Peyer's patch (tissue), 4 donors: ENCODE measurements around the gene CCR2.

Experiments
- POLR2A ChIP-seq, 2 donors: fragments of 450-650 bp; IDR thresholded peaks; one replicate each; pipeline ENCODE4 v1.5.1; 2017; ENCODE audit warnings: antibody characterized with exemption in 2 of 2, mild to moderate bottlenecking in 2 of 2, moderate library complexity in 2 of 2
- TF ChIP-seq, protein P1 (sequence below), 6 experiments: fragments of 450-650 bp in 4 of 6; fragments of 200-600 bp in 2 of 6; sonication (generic) in 1 of 6; IDR thresholded peaks; one replicate each; pipeline ENCODE4 v1.5.1; 2017 to 2019; ENCODE audit warnings: antibody characterized with exemption in 6 of 6, mild to moderate bottlenecking in 3 of 6, moderate library complexity in 1 of 6

DNA sequence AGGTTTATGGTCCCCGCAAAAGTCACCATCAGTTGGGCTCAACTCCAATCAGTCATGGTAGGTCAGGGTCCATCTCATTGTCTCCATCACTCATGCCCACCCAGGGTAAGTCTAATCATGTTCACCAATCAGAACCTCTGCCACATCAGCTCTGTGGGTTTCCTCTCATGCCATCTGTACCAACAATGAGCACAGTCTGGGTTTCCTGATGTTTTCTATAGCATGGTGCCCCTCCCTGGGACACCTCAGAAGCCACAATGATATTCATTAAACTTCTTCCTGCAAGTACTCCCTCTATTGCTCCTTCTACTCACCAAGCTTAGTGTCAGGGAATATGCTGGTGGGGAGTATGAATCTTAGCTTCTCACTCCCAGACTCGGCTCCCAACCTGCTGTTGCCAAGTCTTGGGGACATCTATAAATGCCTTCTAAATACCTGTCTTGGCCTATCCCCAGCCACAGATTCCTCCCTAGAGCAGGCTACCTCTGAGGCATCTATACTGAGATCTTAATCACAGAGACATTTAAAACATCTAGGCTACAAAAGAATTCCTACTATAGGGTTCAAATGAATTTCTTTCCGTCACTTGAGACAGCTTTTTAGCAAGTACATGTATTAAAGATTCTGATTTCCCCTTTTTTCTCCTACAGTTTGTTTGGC is 5.0 kb upstream of the CCR2 start:
- TF ChIP-seq POLR2A (IDR thresholded peaks at IDR 0.05) = no peak
- TF ChIP-seq, protein P1, sequence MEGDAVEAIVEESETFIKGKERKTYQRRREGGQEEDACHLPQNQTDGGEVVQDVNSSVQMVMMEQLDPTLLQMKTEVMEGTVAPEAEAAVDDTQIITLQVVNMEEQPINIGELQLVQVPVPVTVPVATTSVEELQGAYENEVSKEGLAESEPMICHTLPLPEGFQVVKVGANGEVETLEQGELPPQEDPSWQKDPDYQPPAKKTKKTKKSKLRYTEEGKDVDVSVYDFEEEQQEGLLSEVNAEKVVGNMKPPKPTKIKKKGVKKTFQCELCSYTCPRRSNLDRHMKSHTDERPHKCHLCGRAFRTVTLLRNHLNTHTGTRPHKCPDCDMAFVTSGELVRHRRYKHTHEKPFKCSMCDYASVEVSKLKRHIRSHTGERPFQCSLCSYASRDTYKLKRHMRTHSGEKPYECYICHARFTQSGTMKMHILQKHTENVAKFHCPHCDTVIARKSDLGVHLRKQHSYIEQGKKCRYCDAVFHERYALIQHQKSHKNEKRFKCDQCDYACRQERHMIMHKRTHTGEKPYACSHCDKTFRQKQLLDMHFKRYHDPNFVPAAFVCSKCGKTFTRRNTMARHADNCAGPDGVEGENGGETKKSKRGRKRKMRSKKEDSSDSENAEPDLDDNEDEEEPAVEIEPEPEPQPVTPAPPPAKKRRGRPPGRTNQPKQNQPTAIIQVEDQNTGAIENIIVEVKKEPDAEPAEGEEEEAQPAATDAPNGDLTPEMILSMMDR (IDR thresholded peaks at IDR 0.05) = no peak
